Neural progenitor cell (in vitro differentiated cells): ENCODE measurements around the gene HNRNPDL. TPM values are rescaled to one million over a fixed set of nuclear protein-coding genes. Genes with fewer than 3 reads are reported as not detected.

Experiments
- DNase-seq: peaks from one replicate; pipeline ENCODE4 v3.0.0-alpha.2; 2016; ENCODE audit warnings: low spot score
- H2AFZ ChIP-seq: fragments of 200-600 bp; sonication (generic); replicated peaks from 2 replicates; pipeline ENCODE4 v1.6.1; 2016; ENCODE audit warnings: antibody characterized with exemption
- H3F3A ChIP-seq: fragments of 200-600 bp; sonication (generic); 2 replicates; pipeline ENCODE4 v1.6.1; 2016; ENCODE audit warnings: antibody characterized with exemption, low read depth
- H3K27ac ChIP-seq: fragments of 200-600 bp; sonication (generic); 2 replicates; pipeline ENCODE4 v1.5.1; 2016; ENCODE audit warnings: mild to moderate bottlenecking
- H3K27me3 ChIP-seq: fragments of 200-600 bp; sonication (generic); 2 replicates; pipeline ENCODE4 v1.6.1; 2016; ENCODE audit warnings: mild to moderate bottlenecking, moderate library complexity
- H3K36me3 ChIP-seq: fragments of 200-600 bp; sonication (generic); 2 replicates; pipeline ENCODE4 v1.5.1; 2016
- H3K4me1 ChIP-seq: fragments of 200-600 bp; sonication (generic); 2 replicates; pipeline ENCODE4 v1.6.1; 2016; ENCODE audit warnings: mixed run types
- H3K4me2 ChIP-seq: fragments of 200-600 bp; sonication (generic); 2 replicates; pipeline ENCODE4 v1.6.1; 2016
- H3K4me3 ChIP-seq: fragments of 200-600 bp; sonication (generic); 2 replicates; pipeline ENCODE4 v1.5.1; 2016
- H3K79me2 ChIP-seq: fragments of 200-600 bp; sonication (generic); 2 replicates; pipeline ENCODE4 v1.6.1; 2016; ENCODE audit warnings: low read depth
- H3K9ac ChIP-seq: fragments of 200-600 bp; sonication (generic); 2 replicates; pipeline ENCODE4 v1.6.1; 2016
- H3K9me3 ChIP-seq: fragments of 200-600 bp; sonication (generic); 2 replicates; pipeline ENCODE4 v1.5.1; 2016; ENCODE audit warnings: low read depth
- H4K20me1 ChIP-seq: fragments of 200-600 bp; sonication (generic); 2 replicates; pipeline ENCODE4 v1.6.1; 2016; ENCODE audit warnings: low read depth
- H3K27ac Mint-ChIP-seq: 3 replicates; pipeline ENCODE4 v1.8.0; 2021; ENCODE audit warnings: mixed read lengths
- H3K27me3 Mint-ChIP-seq: 2 replicates; pipeline ENCODE4 v1.8.0; 2022; ENCODE audit warnings: low read depth, mild to moderate bottlenecking, inconsistent platforms, moderate library complexity, mixed read lengths; ENCODE audit not compliant: insufficient read depth
- H3K36me3 Mint-ChIP-seq: 3 replicates; pipeline ENCODE4 v1.8.0; 2021; ENCODE audit warnings: mixed read lengths
- H3K4me1 Mint-ChIP-seq: 3 replicates; pipeline ENCODE4 v1.8.0; 2021; ENCODE audit warnings: mixed read lengths
- H3K4me3 Mint-ChIP-seq: 3 replicates; pipeline ENCODE4 v1.8.0; 2021; ENCODE audit warnings: mild to moderate bottlenecking, moderate library complexity, mixed read lengths
- H3K9me3 Mint-ChIP-seq: 3 replicates; pipeline ENCODE4 v1.8.0; 2020; ENCODE audit warnings: mixed read lengths
- CTCF ChIP-seq: fragments of 200-600 bp; sonication (generic); IDR thresholded peaks from 2 replicates; pipeline ENCODE4 v1.5.1; 2017; ENCODE audit warnings: antibody characterized with exemption, mild to moderate bottlenecking
- EZH2 ChIP-seq: fragments of 200-600 bp; sonication (generic); IDR thresholded peaks from 2 replicates; pipeline ENCODE4 v1.6.1; 2017; ENCODE audit warnings: antibody characterized with exemption, mild to moderate bottlenecking, moderate library complexity
- EZH2phosphoT487 ChIP-seq: fragments of 200-600 bp; sonication (generic); IDR thresholded peaks from 2 replicates; pipeline ENCODE4 v1.6.1; 2017; ENCODE audit warnings: antibody characterized with exemption
- total RNA-seq: library from RNA; depleted of rRNA; stranded (reverse); fragments of >200 nt; gene quantifications from 2 replicates; pipeline ENCODE4 v1.2.3, GENCODE V29; 2015; ENCODE audit warnings: low replicate concordance

Gene HNRNPDL
- total RNA-seq, 1 donor from 2014 or later, result 699 TPM

- TF ChIP-seq EZH2phosphoT487 (no peak), CTCF (no peak), EZH2 (no peak)
- Histone ChIP-seq H3K4me2 (peak overlapping the region; percentile 95), H4K20me1 (peaks cover 80% of the 10 kb centered on the region), H3K4me3 (peak overlapping the region; percentile 97), H2AFZ (no peak overlapping the region), H3K9ac (peak overlapping the region; percentile 97), H3K27ac (no peak overlapping the region), H3K4me1 (peaks cover 39% of the 10 kb centered on the region), H3K79me2 (peaks cover 96% of the 10 kb centered on the region), H3K9me3 (no peaks in the 10 kb centered on the region), H3F3A (peaks cover 51% of the 10 kb centered on the region), H3K27me3 (no peaks in the 10 kb centered on the region), H3K36me3 (peaks cover 36% of the 10 kb centered on the region)
- no peak for DNase-seq
- Mint-ChIP-seq H3K27me3 (peaks cover 11% of the 10 kb centered on the region), H3K9me3 (peaks cover 2% of the 10 kb centered on the region), H3K36me3 (peaks cover 59% of the 10 kb centered on the region), H3K4me3 (peak overlapping the region; percentile 98), H3K27ac (peak overlapping the region; percentile 58), H3K4me1 (peaks cover 50% of the 10 kb centered on the region)
Observed at GRCh38 chr4:82428526-82428968, 1.7 kb downstream of the HNRNPDL start.

- Histone ChIP-seq H3K36me3 (peaks cover 36% of the 10 kb centered on the region), H2AFZ (no peak overlapping the region), H3K27me3 (no peaks in the 10 kb centered on the region), H3K9ac (no peak overlapping the region), H3K9me3 (no peaks in the 10 kb centered on the region), H3K27ac (no peak overlapping the region), H3K4me2 (peak overlapping the region; percentile 95), H4K20me1 (peaks cover 77% of the 10 kb centered on the region), H3K79me2 (peaks cover 66% of the 10 kb centered on the region), H3K4me3 (no peak overlapping the region), H3F3A (peaks cover 79% of the 10 kb centered on the region), H3K4me1 (peaks cover 21% of the 10 kb centered on the region)
- peaks cover 2% of the 10 kb centered on the region for H3K9me3 Mint-ChIP-seq
- H3K4me1 Mint-ChIP-seq, result peaks cover 33% of the 10 kb centered on the region
- DNase-seq, result no peak
- TF ChIP-seq EZH2phosphoT487, result no peak
- TF ChIP-seq EZH2, result no peak
- no peak for TF ChIP-seq CTCF
- H3K4me3 Mint-ChIP-seq, result peak overlapping the region; percentile 33
- no peak overlapping the region for H3K27ac Mint-ChIP-seq
- peaks cover 62% of the 10 kb centered on the region for H3K36me3 Mint-ChIP-seq
- peaks cover 5% of the 10 kb centered on the region for H3K27me3 Mint-ChIP-seq
Observed at GRCh38 chr4:82425478-82425877, 4.8 kb downstream of the HNRNPDL start.

- Mint-ChIP-seq H3K27me3 (peaks cover 5% of the 10 kb centered on the region), H3K27ac (no peak overlapping the region), H3K9me3 (peaks cover 4% of the 10 kb centered on the region), H3K4me3 (no peak overlapping the region), H3K36me3 (peaks cover 56% of the 10 kb centered on the region), H3K4me1 (peaks cover 31% of the 10 kb centered on the region)
- H3K9me3 ChIP-seq, result no peaks in the 10 kb centered on the region
- H3K4me1 ChIP-seq, result peaks cover 21% of the 10 kb centered on the region
- no peak overlapping the region for H3K4me3 ChIP-seq
- no peak for DNase-seq
- peaks cover 84% of the 10 kb centered on the region for H3F3A ChIP-seq
- no peak overlapping the region for H3K4me2 ChIP-seq
- TF ChIP-seq CTCF (no peak), EZH2phosphoT487 (no peak), EZH2 (no peak)
- H2AFZ ChIP-seq, result no peak overlapping the region
- H3K27ac ChIP-seq, result no peak overlapping the region
- no peak overlapping the region for H3K9ac ChIP-seq
- H4K20me1 ChIP-seq, result peaks cover 71% of the 10 kb centered on the region
- peaks cover 50% of the 10 kb centered on the region for H3K79me2 ChIP-seq
- H3K27me3 ChIP-seq, result no peaks in the 10 kb centered on the region
- peaks cover 36% of the 10 kb centered on the region for H3K36me3 ChIP-seq
Observed at GRCh38 chr4:82423245-82424054, 6.8 kb downstream of the HNRNPDL start.
